Smooth muscle cell of trachea (primary cell): ENCODE measurements around the gene ZFYVE1. TPM values are rescaled to one million over a fixed set of nuclear protein-coding genes. Genes with fewer than 3 reads are reported as not detected.

Experiments
- total RNA-seq: library from RNA; depleted of rRNA; stranded (reverse); fragments of >200 nt; gene quantifications from 2 replicates; pipeline ENCODE4 v1.2.1, GENCODE V29; 2014

The ZFYVE1 gene, protein sequence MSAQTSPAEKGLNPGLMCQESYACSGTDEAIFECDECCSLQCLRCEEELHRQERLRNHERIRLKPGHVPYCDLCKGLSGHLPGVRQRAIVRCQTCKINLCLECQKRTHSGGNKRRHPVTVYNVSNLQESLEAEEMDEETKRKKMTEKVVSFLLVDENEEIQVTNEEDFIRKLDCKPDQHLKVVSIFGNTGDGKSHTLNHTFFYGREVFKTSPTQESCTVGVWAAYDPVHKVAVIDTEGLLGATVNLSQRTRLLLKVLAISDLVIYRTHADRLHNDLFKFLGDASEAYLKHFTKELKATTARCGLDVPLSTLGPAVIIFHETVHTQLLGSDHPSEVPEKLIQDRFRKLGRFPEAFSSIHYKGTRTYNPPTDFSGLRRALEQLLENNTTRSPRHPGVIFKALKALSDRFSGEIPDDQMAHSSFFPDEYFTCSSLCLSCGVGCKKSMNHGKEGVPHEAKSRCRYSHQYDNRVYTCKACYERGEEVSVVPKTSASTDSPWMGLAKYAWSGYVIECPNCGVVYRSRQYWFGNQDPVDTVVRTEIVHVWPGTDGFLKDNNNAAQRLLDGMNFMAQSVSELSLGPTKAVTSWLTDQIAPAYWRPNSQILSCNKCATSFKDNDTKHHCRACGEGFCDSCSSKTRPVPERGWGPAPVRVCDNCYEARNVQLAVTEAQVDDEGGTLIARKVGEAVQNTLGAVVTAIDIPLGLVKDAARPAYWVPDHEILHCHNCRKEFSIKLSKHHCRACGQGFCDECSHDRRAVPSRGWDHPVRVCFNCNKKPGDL
- total RNA-seq = 22.0 and 26.6 TPM in 2 replicates

DNA sequence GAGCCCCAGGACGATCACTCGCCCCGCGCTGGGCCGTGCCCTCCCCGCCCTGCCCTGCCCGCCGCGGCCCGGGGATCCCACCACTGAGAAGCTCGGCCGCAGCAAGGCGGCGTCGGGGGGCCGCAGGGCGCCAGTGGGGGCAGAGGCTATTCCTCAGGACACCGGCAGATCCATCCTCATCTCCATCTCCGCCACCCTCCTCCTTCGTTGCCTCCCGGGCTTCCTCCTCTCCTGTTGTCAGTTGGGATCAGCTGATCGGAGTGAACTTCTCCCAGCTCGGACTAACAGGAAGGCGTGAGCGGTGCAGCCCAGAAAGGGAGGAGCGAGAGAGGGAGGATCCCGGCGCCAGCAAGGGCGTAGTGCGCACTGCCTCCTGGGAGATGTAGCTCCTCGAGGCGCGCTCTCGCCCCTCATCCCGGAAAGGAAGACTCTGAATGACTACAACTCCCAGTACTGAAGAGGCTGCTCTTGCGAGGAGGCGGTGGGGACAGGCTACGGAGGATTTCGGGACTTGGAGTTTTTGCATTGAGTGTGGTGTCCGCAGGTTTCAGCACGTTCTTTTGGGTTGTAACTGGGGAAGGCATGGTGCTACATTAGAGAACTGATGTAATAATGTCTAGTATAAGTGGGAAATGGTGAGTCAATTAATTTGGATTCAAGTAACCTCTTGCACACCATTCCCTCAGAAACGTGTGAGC lies at the start of gene ZFYVE1:
TSS of gene ZFYVE1 (minus strand) at position 262 of the 698 bp plus-strand sequence. CDS start 2,598 bp downstream, outside the sequence.

DNA sequence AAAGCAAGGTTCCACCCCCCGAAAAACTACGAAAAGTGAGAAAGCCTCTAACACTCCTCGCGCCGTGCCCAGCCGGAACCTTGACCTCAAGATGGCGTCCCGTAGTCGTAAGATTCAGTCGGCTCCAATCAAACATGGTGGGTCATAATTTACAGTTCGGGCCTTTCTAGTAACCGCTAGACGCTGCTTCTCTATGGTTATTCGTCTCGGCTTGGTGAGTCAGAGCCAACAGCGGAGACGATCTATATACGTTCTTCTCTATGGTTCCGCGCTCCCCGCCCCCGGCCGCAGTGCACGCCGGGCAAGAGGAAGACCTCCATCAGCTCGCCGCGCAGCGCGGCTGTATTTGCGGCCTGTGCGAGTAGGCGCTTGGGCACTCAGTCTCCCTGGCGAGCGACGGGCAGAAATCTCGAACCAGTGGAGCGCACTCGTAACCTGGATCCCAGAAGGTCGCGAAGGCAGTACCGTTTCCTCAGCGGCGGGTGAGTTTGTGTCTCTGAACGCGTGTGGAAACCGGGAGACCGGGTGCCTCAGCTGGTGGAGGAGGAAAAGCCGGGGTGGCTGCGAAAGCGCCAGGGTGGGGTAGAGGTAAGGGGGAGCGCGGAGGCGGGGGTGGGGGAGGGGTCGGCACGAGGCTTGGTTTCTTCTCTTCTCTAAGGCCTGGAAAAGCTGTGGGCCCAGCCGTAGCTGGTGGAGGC lies 31.5 kb upstream of the ZFYVE1 start, which contains the start of gene RBM25:
TSS of gene RBM25 (plus strand) at position 311 of the 698 bp plus-strand sequence. CDS start 13,108 bp downstream, outside the sequence.

DNA sequence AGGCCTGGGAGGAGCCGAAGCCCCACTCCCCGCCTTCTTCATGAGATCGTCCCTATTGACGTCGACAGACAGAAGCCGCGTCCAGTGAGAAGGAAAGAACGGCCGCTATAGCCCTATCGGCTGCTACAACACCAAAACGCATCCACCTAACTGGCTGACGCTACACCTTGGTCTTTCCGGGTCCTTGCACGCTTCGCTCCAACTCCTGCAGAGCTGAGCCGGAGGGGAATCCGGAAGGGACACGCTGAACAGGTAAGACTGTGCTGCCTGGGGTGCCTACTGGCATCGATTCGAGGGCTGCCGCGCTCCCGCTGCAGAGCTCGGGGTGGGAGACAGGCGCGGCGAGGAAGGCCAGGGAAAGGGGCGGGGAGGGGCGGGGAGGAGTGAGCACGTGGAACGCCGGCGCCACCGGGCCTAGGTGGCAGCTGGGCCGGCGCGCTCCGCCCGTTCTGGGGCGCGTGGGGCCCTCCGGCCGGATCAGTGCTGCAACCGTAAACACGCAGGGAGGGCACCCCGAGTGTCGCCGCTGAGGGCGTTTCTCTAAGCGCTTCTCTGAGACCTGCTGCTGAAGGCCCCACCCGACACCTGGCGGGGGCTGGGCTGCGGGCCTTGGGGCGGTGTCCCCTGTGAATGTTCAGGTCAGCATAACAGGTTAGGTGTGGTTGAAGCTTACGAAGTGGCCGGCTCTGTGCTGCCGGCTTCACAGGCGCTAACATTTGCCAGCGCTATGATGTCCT lies 100.4 kb downstream of the ZFYVE1 start, which contains the start of gene DCAF4:
TSS of gene DCAF4 (plus strand) at position 173 of the 737 bp plus-strand sequence. CDS start 11,515 bp downstream, outside the sequence.

Other genes with a start within 250 kb of the ZFYVE1 start
- 7.9 and 13.9 TPM in 2 replicates for gene DPF3, start 133.0 kb downstream of the ZFYVE1 start, total RNA-seq
- gene DCAF4, start 100.6 kb downstream of the ZFYVE1 start, total RNA-seq = 9.3 and 15.4 TPM in 2 replicates
- 24.6 and 42.5 TPM in 2 replicates for gene RBM25, start 31.4 kb upstream of the ZFYVE1 start, total RNA-seq
- gene PSEN1, start 109.4 kb upstream of the ZFYVE1 start, total RNA-seq = 52.2 and 52.6 TPM in 2 replicates
- gene PAPLN, start 210.4 kb upstream of the ZFYVE1 start, total RNA-seq = 8.4 and 12.2 TPM in 2 replicates